ENCODE measurements around the gene TNFAIP8L2. TPM values are rescaled to one million over a fixed set of nuclear protein-coding genes. Genes with fewer than 3 reads are reported as not detected.

Gene TNFAIP8L2
- total RNA-seq, 2 donors from 2014 or later: 0.72 to 1.2 TPM

GRCh38 chr1:151146412-151147131 is 9.9 kb upstream of the TNFAIP8L2 start, which contains the start of gene SEMA6C:
SEMA6C (minus strand) TSS chr1:151146631; CDS start chr1:151142621, 4,010 bp downstream.
- TF ChIP-seq CTCF (IDR thresholded peaks at IDR 0.05): no peak
- intact Hi-C loops (cut with DNase I): no loop called here
- Histone ChIP-seq H3K27me3 (no peaks in the 10 kb centered on the region), H3K9ac (ENCODE audit: low read depth in 2 of 2, low read length in 2 of 2) (peak within 1 kb of the TSS; percentile 39 to 81), H3K4me1 (no peaks in the 10 kb centered on the region), H3K9me3 (no peaks in the 10 kb centered on the region), H3K36me3 (no peaks in the 10 kb centered on the region), H3K4me3 (peak within 1 kb of the TSS; percentile 80), H3K27ac (peak within 1 kb of the TSS; percentile 43)
- peak; percentile 97 for DNase-seq

GRCh38 chr1:151147132-151147503 is 9.3 kb upstream of the TNFAIP8L2 start:
- TF ChIP-seq CTCF (IDR thresholded peaks at IDR 0.05): no peak

GRCh38 chr1:151147665-151148064 is 8.8 kb upstream of the TNFAIP8L2 start:
- Histone ChIP-seq H3K27ac (no peak overlapping the region), H3K36me3 (no peaks in the 10 kb centered on the region), H3K4me3 (no peak overlapping the region), H3K9ac (ENCODE audit: low read depth in 2 of 2, low read length in 2 of 2) (no peak overlapping the region), H3K27me3 (no peaks in the 10 kb centered on the region), H3K4me1 (no peaks in the 10 kb centered on the region), H3K9me3 (no peaks in the 10 kb centered on the region)
- no peak for TF ChIP-seq CTCF (IDR thresholded peaks at IDR 0.05)
- no peak for DNase-seq
- intact Hi-C loops (cut with DNase I): no loop called here

More at GRCh38 chr1:151147132-151147503, 9.3 kb upstream of the TNFAIP8L2 start:
- DNase-seq: no peak
- Histone ChIP-seq H3K4me3 (peak overlapping the region; percentile 80), H3K36me3 (no peaks in the 10 kb centered on the region), H3K9me3 (no peaks in the 10 kb centered on the region), H3K27ac (peak overlapping the region; percentile 43), H3K9ac (ENCODE audit: low read depth in 2 of 2, low read length in 2 of 2) (peak overlapping the region; percentile 9 to 81), H3K4me1 (no peaks in the 10 kb centered on the region), H3K27me3 (no peaks in the 10 kb centered on the region)
- intact Hi-C loops (cut with DNase I): no loop called here

- no peak for DNase-seq
- peak overlapping the region; percentile 51 for H3K27ac ChIP-seq
- no peaks in the 10 kb centered on the region for H3K4me1 ChIP-seq
- no peaks in the 10 kb centered on the region for H3K9me3 ChIP-seq
- intact Hi-C loops (cut with DNase I): loop anchor here (5.0 to 10.0 kb wide), 2 partner anchors 60 to 132 kb away; no protein-coding TSS in a partner anchor
- peaks cover 6% of the 10 kb centered on the region for H3K36me3 ChIP-seq
- TF ChIP-seq CTCF (IDR thresholded peaks at IDR 0.05): no peak
- H3K4me3 ChIP-seq: peak overlapping the region; percentile 19
- peak overlapping the region; percentile 1 to 9 for H3K9ac ChIP-seq (ENCODE audit: low read depth in 2 of 2, low read length in 2 of 2)
- no peaks in the 10 kb centered on the region for H3K27me3 ChIP-seq
These were observed 650 bp downstream of the TNFAIP8L2 start for GRCh38 chr1:151157067-151157531.

- Histone ChIP-seq H3K9ac (ENCODE audit: low read depth in 2 of 2, low read length in 2 of 2) (peak overlapping the region in 1 of 2 donors; percentile 40), H3K27ac (peak overlapping the region; percentile 16), H3K27me3 (no peaks in the 10 kb centered on the region), H3K36me3 (peaks cover 6% of the 10 kb centered on the region), H3K4me3 (no peak overlapping the region), H3K9me3 (no peaks in the 10 kb centered on the region), H3K4me1 (no peaks in the 10 kb centered on the region)
- no peak for TF ChIP-seq CTCF (IDR thresholded peaks at IDR 0.05)
- intact Hi-C loops (cut with DNase I): loop anchor here (5.0 to 10.0 kb wide), 2 partner anchors 61 to 134 kb away; no protein-coding TSS in a partner anchor
- DNase-seq: no peak
These were observed 1.9 kb downstream of the TNFAIP8L2 start for GRCh38 chr1:151158326-151158725.
